H9 (cell line): ENCODE measurements around the gene BSDC1. TPM values are rescaled to one million over a fixed set of nuclear protein-coding genes. Genes with fewer than 3 reads are reported as not detected.

Source experiments
- DNase-seq: peaks from one replicate; pipeline ENCODE4 v3.0.0-alpha.2; 2017
- H2AFZ ChIP-seq: one replicate; pipeline ENCODE4 v1.6.1; 2013; ENCODE audit warnings: mild to moderate bottlenecking, low read length, control low read depth, moderate library complexity
- H2AK5ac ChIP-seq: 2 replicates; pipeline ENCODE4 v1.6.1; 2013; ENCODE audit warnings: low read length, control low read depth, mixed read lengths; ENCODE audit not compliant: insufficient read length
- H2BK120ac ChIP-seq: one replicate; pipeline ENCODE4 v1.6.1; 2013; ENCODE audit warnings: low read depth, mild to moderate bottlenecking, low read length, control low read depth, inconsistent platforms; ENCODE audit not compliant: poor library complexity, severe bottlenecking
- H2BK12ac ChIP-seq: 2 replicates; pipeline ENCODE4 v1.6.1; 2013; ENCODE audit warnings: low read length, control low read depth, mixed read lengths, low read depth; ENCODE audit not compliant: insufficient read length
- H2BK15ac ChIP-seq: 2 replicates; pipeline ENCODE4 v1.6.1; 2013; ENCODE audit warnings: low read depth, low read length, control low read depth
- H2BK20ac ChIP-seq: one replicate; pipeline ENCODE4 v1.6.1; 2013; ENCODE audit warnings: low read depth, mild to moderate bottlenecking, low read length, control low read depth, inconsistent platforms; ENCODE audit not compliant: poor library complexity, severe bottlenecking
- H2BK5ac ChIP-seq: 2 replicates; pipeline ENCODE4 v1.6.1; 2013; ENCODE audit warnings: low read length, control low read depth, mixed read lengths; ENCODE audit not compliant: insufficient read length
- H3K14ac ChIP-seq: 2 replicates; pipeline ENCODE4 v1.6.1; 2013; ENCODE audit warnings: low read length, control low read depth; ENCODE audit not compliant: insufficient read depth
- H3K18ac ChIP-seq: 2 replicates; pipeline ENCODE4 v1.6.1; 2013; ENCODE audit warnings: low read depth, mild to moderate bottlenecking, mixed read lengths, low read length, control low read depth; ENCODE audit not compliant: insufficient read length
- H3K23ac ChIP-seq: 2 replicates; pipeline ENCODE4 v1.6.1; 2013; ENCODE audit warnings: low read length, control low read depth, mixed read lengths, low read depth; ENCODE audit not compliant: insufficient read length
- H3K23me2 ChIP-seq: 2 replicates; pipeline ENCODE4 v1.6.1; 2013; ENCODE audit warnings: low read depth, mild to moderate bottlenecking, mixed read lengths, low read length, control low read depth; ENCODE audit not compliant: insufficient read length, poor library complexity, severe bottlenecking
- H3K27ac ChIP-seq: 2 replicates; pipeline ENCODE4 v1.5.1; 2013; ENCODE audit warnings: low read length, control low read depth, mixed read lengths, low read depth; ENCODE audit not compliant: insufficient read length
- H3K27me3 ChIP-seq: 2 replicates; pipeline ENCODE4 v1.6.1; 2013; ENCODE audit warnings: low read length, control low read depth, inconsistent platforms; ENCODE audit not compliant: insufficient read depth
- H3K4ac ChIP-seq: 2 replicates; pipeline ENCODE4 v1.6.1; 2013; ENCODE audit warnings: low read depth, mild to moderate bottlenecking, control low read depth, inconsistent platforms, low read length, moderate library complexity
- H3K4me1 ChIP-seq: 2 replicates; pipeline ENCODE4 v1.6.1; 2013; ENCODE audit warnings: low read length, control low read depth, inconsistent platforms; ENCODE audit not compliant: insufficient read depth
- H3K4me2 ChIP-seq: 2 replicates; pipeline ENCODE4 v1.6.1; 2013; ENCODE audit warnings: low read length, control low read depth, mixed read lengths; ENCODE audit not compliant: insufficient read length, insufficient read depth
- H3K56ac ChIP-seq: 2 replicates; pipeline ENCODE4 v1.6.1; 2013; ENCODE audit warnings: low read depth, mild to moderate bottlenecking, mixed read lengths, low read length, control low read depth; ENCODE audit not compliant: insufficient read length
- H3K79me1 ChIP-seq: 2 replicates; pipeline ENCODE4 v1.6.1; 2013; ENCODE audit warnings: low read depth, mild to moderate bottlenecking, moderate library complexity, low read length, control low read depth, inconsistent platforms; ENCODE audit not compliant: insufficient read depth, poor library complexity, severe bottlenecking
- H3K79me2 ChIP-seq: 2 replicates; pipeline ENCODE4 v1.6.1; 2013; ENCODE audit warnings: low read length, control low read depth, inconsistent platforms; ENCODE audit not compliant: insufficient read depth
- H3K9ac ChIP-seq: 2 replicates; pipeline ENCODE4 v1.6.1; 2013; ENCODE audit warnings: low read length, control low read depth, mixed read lengths; ENCODE audit not compliant: insufficient read length; ENCODE audit errors: extremely low read depth
- H3K9me3 ChIP-seq: one replicate; pipeline ENCODE4 v1.6.1; 2013; ENCODE audit warnings: low read depth, low read length, inconsistent platforms; ENCODE audit not compliant: control insufficient read depth
- H3T11ph ChIP-seq: one replicate; pipeline ENCODE4 v1.6.1; 2013; ENCODE audit warnings: mild to moderate bottlenecking, low read length, control low read depth, inconsistent platforms
- H4K20me1 ChIP-seq: one replicate; pipeline ENCODE4 v1.6.1; 2013; ENCODE audit not compliant: control insufficient read depth, insufficient read length, insufficient read depth
- H4K5ac ChIP-seq: 2 replicates; pipeline ENCODE4 v1.6.1; 2013; ENCODE audit warnings: low read depth, mild to moderate bottlenecking, mixed read lengths, low read length, control low read depth; ENCODE audit not compliant: insufficient read length
- H4K8ac ChIP-seq: replicated peaks from 2 replicates; pipeline ENCODE4 v1.6.1; 2013; ENCODE audit warnings: low read length, control low read depth, mixed read lengths, low read depth; ENCODE audit not compliant: insufficient read length
- H4K91ac ChIP-seq: 2 replicates; pipeline ENCODE4 v1.6.1; 2013; ENCODE audit warnings: low read depth, mild to moderate bottlenecking, moderate library complexity, mixed read lengths, low read length, control low read depth; ENCODE audit not compliant: insufficient read length
- H3K27ac Mint-ChIP-seq, 3 experiments: 2 replicates in 2 of 3; 3 replicates in 1 of 3; pipeline ENCODE4 v1.8.0; 2020 to 2021; ENCODE audit warnings: mixed read lengths in 3 of 3, mild to moderate bottlenecking in 1 of 3, moderate library complexity in 1 of 3
- H3K27me3 Mint-ChIP-seq: 2 replicates; pipeline ENCODE4 v1.8.0; 2021; ENCODE audit warnings: low read depth, mild to moderate bottlenecking, moderate library complexity, mixed read lengths
- H3K36me3 Mint-ChIP-seq, 3 experiments: 2 replicates in 2 of 3; 3 replicates in 1 of 3; pipeline ENCODE4 v1.8.0; 2020 to 2021; ENCODE audit warnings: low read depth in 3 of 3, mixed read lengths in 3 of 3; ENCODE audit not compliant: insufficient read depth in 1 of 3
- H3K4me1 Mint-ChIP-seq, 2 experiments: 2 replicates each; pipeline ENCODE4 v1.8.0; 2020; ENCODE audit warnings: mixed read lengths in 2 of 2
- H3K4me3 Mint-ChIP-seq, 2 experiments: 2 replicates in 1 of 2; 3 replicates in 1 of 2; pipeline ENCODE4 v1.8.0; 2020 to 2021; ENCODE audit warnings: mild to moderate bottlenecking in 2 of 2, mixed read lengths in 2 of 2, moderate library complexity in 1 of 2
- H3K9me3 Mint-ChIP-seq, 2 experiments: 2 replicates in 1 of 2; 3 replicates in 1 of 2; pipeline ENCODE4 v1.8.0; 2020; ENCODE audit warnings: mild to moderate bottlenecking in 2 of 2, mixed read lengths in 2 of 2, moderate library complexity in 1 of 2
- CTCF ChIP-seq: fragments of 200-600 bp; sonication (generic); conservative IDR thresholded peaks from 3 replicates; pipeline ENCODE4 v1.8.0; 2021; ENCODE audit warnings: antibody characterized with exemption, mild to moderate bottlenecking
- WGBS: extraction: QIAGEN DNeasy Blood & Tissue Kit; methylation state at CpG from one replicate; pipeline ENCODE4 v1.1.7; 2013; ENCODE audit warnings: missing lambda C conversion rate, low lambda C conversion rate, mixed read lengths; ENCODE audit not compliant: insufficient read length; ENCODE audit errors: extremely low coverage; 5-methylcytosine and 5-hydroxymethylcytosine counted together
- total RNA-seq: library from RNA; stranded (reverse); gene quantifications from 2 replicates; pipeline ENCODE4 v1.2.1, GENCODE V29; 2021

BSDC1 gene
- total RNA-seq, 1 experiment from 2014 or later = 52.6 TPM

GRCh38 chr1:32335790-32336590 is 58.3 kb downstream of the BSDC1 start, which contains the start of gene MARCKSL1:
Gene MARCKSL1 (minus strand): TSS chr1:32336233. CDS start chr1:32336033, 200 bp downstream.
- no peak within 1 kb of the TSS for H4K8ac ChIP-seq
- no peak within 1 kb of the TSS for H3K56ac ChIP-seq
- no peak within 1 kb of the TSS for H4K91ac ChIP-seq
- H3K79me2 ChIP-seq = peaks cover 6% of the 10 kb centered on the region; the same call in 1 of the 2 replicates
- TF ChIP-seq CTCF = no peak
- H3K23me2 ChIP-seq = peaks cover 11% of the 10 kb centered on the region
- H3K27me3 ChIP-seq = peaks cover 2% of the 10 kb centered on the region; the same call in 1 of the 2 replicates
- peak within 1 kb of the TSS; percentile 93 to 97 for H3K4me3 Mint-ChIP-seq
- H2BK20ac ChIP-seq = no peak within 1 kb of the TSS
- H3K79me1 ChIP-seq = no peaks in the 10 kb centered on the region
- H2BK5ac ChIP-seq = no peak within 1 kb of the TSS
- H3K18ac ChIP-seq = peak within 1 kb of the TSS; percentile 89
- H3T11ph ChIP-seq = no peak within 1 kb of the TSS
- no peaks in the 10 kb centered on the region for H4K20me1 ChIP-seq
- H3K14ac ChIP-seq = peak within 1 kb of the TSS; percentile 97
- no peak within 1 kb of the TSS; the same call in 1 of the 2 replicates for H3K4ac ChIP-seq
- no peaks in the 10 kb centered on the region; a peak in 1 of 5 replicates for H3K9me3 Mint-ChIP-seq
- H3K36me3 Mint-ChIP-seq = peaks cover 23 to 41% (median 38%) of the 10 kb centered on the region in 3 experiments
- H3K4me2 ChIP-seq = peak within 1 kb of the TSS; percentile 60
- no peak within 1 kb of the TSS for H2BK15ac ChIP-seq
- no peak within 1 kb of the TSS for H4K5ac ChIP-seq
- H3K4me1 ChIP-seq = peaks cover 3% of the 10 kb centered on the region; the same call in 1 of the 2 replicates
- no CpG with 5 or more reads among the region's 95 CpGs for WGBS
- no peak within 1 kb of the TSS for H2AFZ ChIP-seq
- no peak within 1 kb of the TSS for H2BK120ac ChIP-seq
- H3K9ac ChIP-seq = peak within 1 kb of the TSS; percentile 90
- no peak within 1 kb of the TSS for H2BK12ac ChIP-seq
- H3K23ac ChIP-seq = no peak within 1 kb of the TSS
- no peak within 1 kb of the TSS for H3K27ac ChIP-seq
- no peaks in the 10 kb centered on the region for H3K9me3 ChIP-seq
- peaks cover 36% of the 10 kb centered on the region for H3K27me3 Mint-ChIP-seq
- H2AK5ac ChIP-seq = no peak within 1 kb of the TSS
- peak; percentile 84 for DNase-seq
- peaks cover 43 to 55% of the 10 kb centered on the region in 2 experiments for H3K4me1 Mint-ChIP-seq
- H3K27ac Mint-ChIP-seq = peak within 1 kb of the TSS; percentile 93 to 98 (median 97)
